ENCODE measurements around the gene PDE4D.
"Not testable (repeated sequence)": the region's sequence is repeated elsewhere in the genome, so short reads cannot be mapped to it uniquely, and the experiment has no call there.

Gene PDE4D

GRCh38 chr5:59583151-59583809 lies 310.2 kb downstream of the PDE4D start:
- no peak for DNase-seq (ENCODE audit: low read depth, low spot score)

- no peak for DNase-seq (ENCODE audit: low read depth, low spot score)
Measured at GRCh38 chr5:59582746-59583145, 310.8 kb downstream of the PDE4D start.

- DNase-seq (ENCODE audit: low read depth, low spot score): no peak
Measured at GRCh38 chr5:59579824-59580167, 313.7 kb downstream of the PDE4D start.

- DNase-seq (ENCODE audit: low read depth, low spot score): no peak
Measured at GRCh38 chr5:59579101-59579823, 314.3 kb downstream of the PDE4D start.

GRCh38 chr5:59577485-59577884 lies 316.0 kb downstream of the PDE4D start:
- DNase-seq (ENCODE audit: low read depth, low spot score): no peak

- no peak for DNase-seq (ENCODE audit: low read depth, low spot score)
Measured at GRCh38 chr5:59575648-59576445, 317.7 kb downstream of the PDE4D start.

GRCh38 chr5:59573509-59573908 lies 320.0 kb downstream of the PDE4D start:
- DNase-seq (ENCODE audit: low read depth, low spot score): not testable (repeated sequence)

GRCh38 chr5:59571067-59571466 lies 322.5 kb downstream of the PDE4D start:
- no peak for DNase-seq (ENCODE audit: low read depth, low spot score)

GRCh38 chr5:59569608-59570334 lies 323.8 kb downstream of the PDE4D start:
- no peak for DNase-seq (ENCODE audit: low read depth, low spot score)

GRCh38 chr5:59569158-59569557 lies 324.4 kb downstream of the PDE4D start:
- DNase-seq (ENCODE audit: low read depth, low spot score): no peak

GRCh38 chr5:59568161-59568560 lies 325.4 kb downstream of the PDE4D start:
- no peak for DNase-seq (ENCODE audit: low read depth, low spot score)

GRCh38 chr5:59565551-59565950 lies 328.0 kb downstream of the PDE4D start:
- DNase-seq (ENCODE audit: low read depth, low spot score): no peak

GRCh38 chr5:59564895-59565294 lies 328.6 kb downstream of the PDE4D start:
- no peak for DNase-seq (ENCODE audit: low read depth, low spot score)

GRCh38 chr5:59562756-59563389 lies 330.7 kb downstream of the PDE4D start:
- no peak for DNase-seq (ENCODE audit: low read depth, low spot score)

- no peak for DNase-seq (ENCODE audit: low read depth, low spot score)
Measured at GRCh38 chr5:59560553-59560952, 333.0 kb downstream of the PDE4D start.

GRCh38 chr5:59559847-59560246 lies 333.7 kb downstream of the PDE4D start:
- DNase-seq (ENCODE audit: low read depth, low spot score): no peak

- DNase-seq (ENCODE audit: low read depth, low spot score): peak; percentile 79
Measured at GRCh38 chr5:59559323-59559722, 334.2 kb downstream of the PDE4D start.

- no peak for DNase-seq (ENCODE audit: low read depth, low spot score)
Measured at GRCh38 chr5:59558501-59558900, 335.0 kb downstream of the PDE4D start.

- no peak for DNase-seq (ENCODE audit: low read depth, low spot score)
Measured at GRCh38 chr5:59557572-59557971, 336.0 kb downstream of the PDE4D start.

- no peak for DNase-seq (ENCODE audit: low read depth, low spot score)
Measured at GRCh38 chr5:59555596-59555995, 337.9 kb downstream of the PDE4D start.

GRCh38 chr5:59554501-59554900 lies 339.0 kb downstream of the PDE4D start:
- no peak for DNase-seq (ENCODE audit: low read depth, low spot score)
